GM18502 (cell line): ENCODE measurements around the gene OLIG2.

Source experiments
- ATAC-seq: cut with Tn5 transposase; IDR thresholded peaks from one replicate; pipeline ENCODE4 v1.9.1; 2021; ENCODE audit warnings: mild to moderate bottlenecking; ENCODE audit not compliant: unreplicated experiment, poor library complexity

OLIG2 gene

DNA sequence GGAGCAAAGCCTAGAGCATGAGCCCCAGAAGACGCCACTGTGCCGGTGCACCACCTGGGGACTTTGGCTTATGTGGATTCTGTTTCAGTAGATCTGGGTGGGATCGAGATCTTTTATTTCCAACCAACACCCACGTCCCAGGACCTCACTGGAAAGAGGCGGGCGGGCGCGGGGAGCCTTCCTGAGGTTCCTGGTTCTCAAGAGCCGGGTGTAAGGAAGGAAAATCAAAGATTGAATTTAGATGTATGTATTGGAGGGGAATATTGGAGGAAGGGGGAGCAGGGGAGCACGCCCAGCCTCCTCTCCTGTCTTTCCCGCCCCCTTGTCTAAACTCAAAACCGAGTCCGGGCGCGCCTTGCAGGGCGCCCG is 6.2 kb upstream of the OLIG2 start:
- no peak for ATAC-seq

DNA sequence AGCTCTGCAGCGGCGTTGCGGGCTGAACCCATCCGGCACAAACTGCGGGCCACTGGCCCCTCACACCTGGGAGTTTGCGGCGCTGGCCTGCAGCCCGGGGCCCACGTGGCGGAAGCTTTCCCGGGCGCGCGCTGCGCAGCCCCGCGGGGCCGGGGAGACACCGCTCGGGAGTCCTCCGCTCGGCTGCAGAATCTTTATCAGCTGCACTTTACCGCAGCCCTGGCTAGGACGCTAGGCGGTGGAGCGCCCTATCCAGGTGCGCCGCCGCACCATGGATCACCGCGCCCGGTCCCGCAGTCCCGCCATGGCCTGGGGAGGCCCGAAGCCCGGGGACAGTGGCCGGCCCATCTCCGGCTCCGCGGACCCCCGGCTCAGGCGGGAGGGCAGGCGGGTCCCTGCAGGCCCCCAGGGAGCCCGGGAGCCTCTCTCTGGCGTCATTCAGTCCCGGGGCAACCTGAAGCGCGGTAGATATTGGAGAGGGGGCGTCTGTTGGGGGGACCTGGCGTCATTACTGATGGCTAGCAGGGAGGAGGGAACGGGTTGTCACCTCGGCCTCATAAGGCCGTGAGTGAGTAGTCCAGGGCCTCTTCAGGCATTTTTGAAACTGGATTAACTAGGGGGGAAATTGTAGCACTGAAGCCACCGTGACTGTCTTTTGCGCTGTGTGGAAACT is 5.7 kb upstream of the OLIG2 start:
- no peak for ATAC-seq

GRCh38 chr21:33020558-33021100 is 5.1 kb upstream of the OLIG2 start:
- no peak for ATAC-seq

- ATAC-seq: no peak
Observed at GRCh38 chr21:33021150-33021549, 4.6 kb upstream of the OLIG2 start.

GRCh38 chr21:33021667-33022066 is 4.1 kb upstream of the OLIG2 start:
- no peak for ATAC-seq

DNA sequence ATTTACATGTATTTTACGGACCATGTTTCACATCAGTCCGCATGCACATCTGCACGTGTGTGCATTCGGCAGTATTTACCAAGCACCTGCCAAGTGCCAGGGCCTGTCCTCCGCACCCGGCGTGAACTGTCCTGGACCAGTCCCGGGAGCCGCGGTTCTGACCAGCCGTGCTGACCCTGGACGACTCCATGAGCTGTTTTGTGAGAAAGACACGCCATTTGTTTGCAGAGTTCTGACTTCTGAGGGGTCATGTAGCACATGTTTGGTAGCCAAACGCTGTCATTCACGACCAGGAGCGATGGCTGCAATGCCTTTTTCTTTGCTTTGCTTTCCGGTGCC is 3.3 kb upstream of the OLIG2 start:
- ATAC-seq: no peak

- no peak for ATAC-seq
Observed at GRCh38 chr21:33022828-33023573, 2.7 kb upstream of the OLIG2 start.

GRCh38 chr21:33023574-33024200 is 2.0 kb upstream of the OLIG2 start:
- ATAC-seq: no peak

DNA sequence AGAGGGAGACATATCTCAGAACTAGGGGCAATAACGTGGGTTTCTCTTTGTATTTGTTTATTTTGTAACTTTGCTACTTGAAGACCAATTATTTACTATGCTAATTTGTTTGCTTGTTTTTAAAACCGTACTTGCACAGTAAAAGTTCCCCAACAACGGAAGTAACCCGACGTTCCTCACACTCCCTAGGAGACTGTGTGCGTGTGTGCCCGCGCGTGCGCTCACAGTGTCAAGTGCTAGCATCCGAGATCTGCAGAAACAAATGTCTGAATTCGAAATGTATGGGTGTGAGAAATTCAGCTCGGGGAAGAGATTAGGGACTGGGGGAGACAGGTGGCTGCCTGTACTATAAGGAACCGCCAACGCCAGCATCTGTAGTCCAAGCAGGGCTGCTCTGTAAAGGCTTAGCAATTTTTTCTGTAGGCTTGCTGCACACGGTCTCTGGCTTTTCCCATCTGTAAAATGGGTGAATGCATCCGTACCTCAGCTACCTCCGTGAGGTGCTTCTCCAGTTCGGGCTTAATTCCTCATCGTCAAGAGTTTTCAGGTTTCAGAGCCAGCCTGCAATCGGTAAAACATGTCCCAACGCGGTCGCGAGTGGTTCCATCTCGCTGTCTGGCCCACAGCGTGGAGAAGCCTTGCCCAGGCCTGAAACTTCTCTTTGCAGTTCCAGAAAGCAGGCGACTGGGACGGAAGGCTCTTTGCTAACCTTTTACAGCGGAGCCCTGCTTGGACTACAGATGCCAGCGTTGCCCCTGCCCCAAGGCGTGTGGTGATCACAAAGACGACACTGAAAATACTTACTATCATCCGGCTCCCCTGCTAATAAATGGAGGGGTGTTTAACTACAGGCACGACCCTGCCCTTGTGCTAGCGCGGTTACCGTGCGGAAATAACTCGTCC is 1.3 kb upstream of the OLIG2 start:
- ATAC-seq: no peak

DNA sequence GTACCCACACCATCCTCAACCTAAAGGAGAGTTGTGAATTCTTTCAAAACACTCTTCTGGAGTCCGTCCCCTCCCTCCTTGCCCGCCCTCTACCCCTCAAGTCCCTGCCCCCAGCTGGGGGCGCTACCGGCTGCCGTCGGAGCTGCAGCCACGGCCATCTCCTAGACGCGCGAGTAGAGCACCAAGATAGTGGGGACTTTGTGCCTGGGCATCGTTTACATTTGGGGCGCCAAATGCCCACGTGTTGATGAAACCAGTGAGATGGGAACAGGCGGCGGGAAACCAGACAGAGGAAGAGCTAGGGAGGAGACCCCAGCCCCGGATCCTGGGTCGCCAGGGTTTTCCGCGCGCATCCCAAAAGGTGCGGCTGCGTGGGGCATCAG is 638 bp upstream of the OLIG2 start:
- no peak for ATAC-seq

DNA sequence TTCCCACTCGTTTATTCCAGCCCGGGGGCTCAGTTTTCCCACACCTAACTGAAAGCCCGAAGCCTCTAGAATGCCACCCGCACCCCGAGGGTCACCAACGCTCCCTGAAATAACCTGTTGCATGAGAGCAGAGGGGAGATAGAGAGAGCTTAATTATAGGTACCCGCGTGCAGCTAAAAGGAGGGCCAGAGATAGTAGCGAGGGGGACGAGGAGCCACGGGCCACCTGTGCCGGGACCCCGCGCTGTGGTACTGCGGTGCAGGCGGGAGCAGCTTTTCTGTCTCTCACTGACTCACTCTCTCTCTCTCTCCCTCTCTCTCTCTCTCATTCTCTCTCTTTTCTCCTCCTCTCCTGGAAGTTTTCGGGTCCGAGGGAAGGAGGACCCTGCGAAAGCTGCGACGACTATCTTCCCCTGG is 716 bp downstream of the OLIG2 start:
- ATAC-seq: no peak

DNA sequence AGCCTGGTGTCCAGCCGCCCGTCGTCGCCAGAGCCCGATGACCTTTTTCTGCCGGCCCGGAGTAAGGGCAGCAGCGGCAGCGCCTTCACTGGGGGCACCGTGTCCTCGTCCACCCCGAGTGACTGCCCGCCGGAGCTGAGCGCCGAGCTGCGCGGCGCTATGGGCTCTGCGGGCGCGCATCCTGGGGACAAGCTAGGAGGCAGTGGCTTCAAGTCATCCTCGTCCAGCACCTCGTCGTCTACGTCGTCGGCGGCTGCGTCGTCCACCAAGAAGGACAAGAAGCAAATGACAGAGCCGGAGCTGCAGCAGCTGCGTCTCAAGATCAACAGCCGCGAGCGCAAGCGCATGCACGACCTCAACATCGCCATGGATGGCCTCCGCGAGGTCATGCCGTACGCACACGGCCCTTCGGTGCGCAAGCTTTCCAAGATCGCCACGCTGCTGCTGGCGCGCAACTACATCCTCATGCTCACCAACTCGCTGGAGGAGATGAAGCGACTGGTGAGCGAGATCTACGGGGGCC is 1.2 kb downstream of the OLIG2 start:
- ATAC-seq: no peak

DNA sequence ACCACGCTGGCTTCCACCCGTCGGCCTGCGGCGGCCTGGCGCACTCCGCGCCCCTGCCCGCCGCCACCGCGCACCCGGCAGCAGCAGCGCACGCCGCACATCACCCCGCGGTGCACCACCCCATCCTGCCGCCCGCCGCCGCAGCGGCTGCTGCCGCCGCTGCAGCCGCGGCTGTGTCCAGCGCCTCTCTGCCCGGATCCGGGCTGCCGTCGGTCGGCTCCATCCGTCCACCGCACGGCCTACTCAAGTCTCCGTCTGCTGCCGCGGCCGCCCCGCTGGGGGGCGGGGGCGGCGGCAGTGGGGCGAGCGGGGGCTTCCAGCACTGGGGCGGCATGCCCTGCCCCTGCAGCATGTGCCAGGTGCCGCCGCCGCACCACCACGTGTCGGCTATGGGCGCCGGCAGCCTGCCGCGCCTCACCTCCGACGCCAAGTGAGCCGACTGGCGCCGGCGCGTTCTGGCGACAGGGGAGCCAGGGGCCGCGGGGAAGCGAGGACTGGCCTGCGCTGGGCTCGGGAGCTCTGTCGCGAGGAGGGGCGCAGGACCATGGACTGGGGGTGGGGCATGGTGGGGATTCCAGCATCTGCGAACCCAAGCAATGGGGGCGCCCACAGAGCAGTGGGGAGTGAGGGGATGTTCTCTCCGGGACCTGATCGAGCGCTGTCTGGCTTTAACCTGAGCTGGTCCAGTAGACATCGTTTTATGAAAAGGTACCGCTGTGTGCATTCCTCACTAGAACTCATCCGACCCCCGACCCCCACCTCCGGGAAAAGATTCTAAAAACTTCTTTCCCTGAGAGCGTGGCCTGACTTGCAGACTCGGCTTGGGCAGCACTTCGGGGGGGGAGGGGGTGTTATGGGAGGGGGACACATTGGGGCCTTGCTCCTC is 1.9 kb downstream of the OLIG2 start:
- no peak for ATAC-seq

DNA sequence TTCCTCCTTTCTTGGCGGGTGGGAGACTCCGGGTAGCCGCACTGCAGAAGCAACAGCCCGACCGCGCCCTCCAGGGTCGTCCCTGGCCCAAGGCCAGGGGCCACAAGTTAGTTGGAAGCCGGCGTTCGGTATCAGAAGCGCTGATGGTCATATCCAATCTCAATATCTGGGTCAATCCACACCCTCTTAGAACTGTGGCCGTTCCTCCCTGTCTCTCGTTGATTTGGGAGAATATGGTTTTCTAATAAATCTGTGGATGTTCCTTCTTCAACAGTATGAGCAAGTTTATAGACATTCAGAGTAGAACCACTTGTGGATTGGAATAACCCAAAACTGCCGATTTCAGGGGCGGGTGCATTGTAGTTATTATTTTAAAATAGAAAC is 2.5 kb downstream of the OLIG2 start:
- no peak for ATAC-seq

DNA sequence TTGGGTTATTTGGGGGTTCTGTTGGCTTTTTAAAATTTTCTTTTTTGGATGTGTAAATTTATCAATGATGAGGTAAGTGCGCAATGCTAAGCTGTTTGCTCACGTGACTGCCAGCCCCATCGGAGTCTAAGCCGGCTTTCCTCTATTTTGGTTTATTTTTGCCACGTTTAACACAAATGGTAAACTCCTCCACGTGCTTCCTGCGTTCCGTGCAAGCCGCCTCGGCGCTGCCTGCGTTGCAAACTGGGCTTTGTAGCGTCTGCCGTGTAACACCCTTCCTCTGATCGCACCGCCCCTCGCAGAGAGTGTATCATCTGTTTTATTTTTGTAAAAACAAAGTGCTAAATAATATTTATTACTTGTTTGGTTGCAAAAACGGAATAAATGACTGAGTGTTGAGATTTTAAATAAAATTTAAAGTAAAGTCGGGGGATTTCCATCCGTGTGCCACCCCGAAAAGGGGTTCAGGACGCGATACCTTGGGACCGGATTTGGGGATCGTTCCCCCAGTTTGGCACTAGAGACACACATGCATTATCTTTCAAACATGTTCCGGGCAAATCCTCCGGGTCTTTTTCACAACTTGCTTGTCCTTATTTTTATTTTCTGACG is 3.1 kb downstream of the OLIG2 start:
- no peak for ATAC-seq

DNA sequence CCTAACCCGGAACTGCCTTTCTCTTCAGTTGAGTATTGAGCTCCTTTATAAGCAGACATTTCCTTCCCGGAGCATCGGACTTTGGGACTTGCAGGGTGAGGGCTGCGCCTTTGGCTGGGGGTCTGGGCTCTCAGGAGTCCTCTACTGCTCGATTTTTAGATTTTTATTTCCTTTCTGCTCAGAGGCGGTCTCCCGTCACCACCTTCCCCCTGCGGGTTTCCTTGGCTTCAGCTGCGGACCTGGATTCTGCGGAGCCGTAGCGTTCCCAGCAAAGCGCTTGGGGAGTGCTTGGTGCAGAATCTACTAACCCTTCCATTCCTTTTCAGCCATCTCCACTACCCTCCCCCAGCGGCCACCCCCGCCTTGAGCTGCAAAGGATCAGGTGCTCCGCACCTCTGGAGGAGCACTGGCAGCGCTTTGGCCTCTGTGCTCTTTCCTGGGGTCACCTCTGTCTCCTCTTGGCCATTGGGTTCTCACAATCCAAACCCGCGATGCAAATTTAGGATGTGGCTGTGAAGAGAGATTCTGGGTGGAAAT is 3.7 kb downstream of the OLIG2 start:
- no peak for ATAC-seq

DNA sequence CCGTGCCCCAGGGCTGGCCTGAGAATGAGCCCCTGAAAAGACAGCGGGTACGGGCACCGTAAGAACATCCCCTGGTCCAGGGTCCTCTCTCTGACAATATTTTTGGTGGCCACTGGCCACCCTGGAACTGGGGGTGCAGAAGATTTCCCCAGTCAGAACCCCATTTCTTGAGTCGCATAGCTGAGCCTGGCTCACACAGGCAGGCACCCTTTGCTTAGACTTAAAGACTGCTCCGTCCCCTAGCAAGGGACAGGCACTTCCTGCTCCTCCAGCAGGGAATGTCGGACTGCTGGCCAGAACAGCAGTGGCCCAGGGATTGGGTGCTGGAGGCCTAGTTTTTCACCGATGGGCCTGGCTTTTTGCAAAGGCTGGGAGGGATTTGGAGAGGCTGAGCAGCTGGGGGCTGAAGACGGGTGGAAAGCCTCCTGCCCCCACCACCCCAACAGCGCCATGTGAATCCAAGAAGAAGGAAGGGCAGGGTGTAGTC is 4.3 kb downstream of the OLIG2 start:
- ATAC-seq: no peak

DNA sequence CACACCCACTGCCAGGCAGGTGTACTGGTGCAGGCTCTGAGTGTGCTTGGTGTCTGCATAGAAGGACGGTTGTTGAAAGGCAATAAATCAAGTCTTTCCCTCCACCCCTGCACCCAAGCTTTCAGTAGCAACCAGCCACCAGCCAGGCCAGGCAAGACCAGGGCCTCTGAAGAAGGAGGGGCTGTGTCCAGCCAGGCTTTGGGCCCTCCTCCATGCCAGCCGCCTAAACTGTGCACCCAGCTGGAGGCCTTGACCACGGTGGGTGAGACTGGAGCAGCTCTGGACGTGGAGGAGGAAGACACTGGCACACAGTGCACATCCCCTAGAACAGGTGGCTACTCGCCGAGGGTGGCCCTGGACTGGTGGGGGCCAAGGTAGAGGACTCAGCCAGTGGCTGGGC is 4.9 kb downstream of the OLIG2 start:
- ATAC-seq: no peak
